CD4-positive, alpha-beta T cell (primary cell): ENCODE measurements around the gene RPL22. TPM values are rescaled to one million over a fixed set of nuclear protein-coding genes. Genes with fewer than 3 reads are reported as not detected.

Experiments used
- ATAC-seq: fragments of 200-7000 bp; cut with Tn5 transposase; one replicate; pipeline ENCODE4 v1.10.0; 2022; ENCODE audit warnings: mild to moderate bottlenecking; ENCODE audit not compliant: poor library complexity
- CTCF ChIA-PET: fragments of 350-600 bp; sonication (Branson Sonifier 250); formaldehyde crosslinking; loops from one replicate; lab custom pipeline; 2021; ENCODE audit warnings: antibody characterized with exemption, inconsistent platforms; lab: Charles Lee
- POLR2A ChIA-PET: fragments of 350-600 bp; sonication (Branson Sonifier 250); formaldehyde crosslinking; loops from one replicate; lab custom pipeline; 2021; ENCODE audit warnings: antibody characterized with exemption, inconsistent platforms; lab: Charles Lee
- DNase-seq, 14 experiments: peaks; one replicate each; pipeline ENCODE4 v3.0.0-alpha.2; 2013 to 2020; ENCODE audit warnings: mixed read lengths in 2 of 14
- H3K27ac ChIP-seq, 2 donors: one replicate each; pipeline versions ENCODE4 v1.5.1 to v1.7.0; 2013; ENCODE audit warnings: low read length in 2 of 2, low read depth in 1 of 2, mild to moderate bottlenecking in 1 of 2
- H3K27me3 ChIP-seq, 2 experiments: 1 replicate in 1 of 2; 2 replicates in 1 of 2; pipeline versions ENCODE4 v1.6.1 to v1.7.0; 2013; ENCODE audit warnings: low read length in 2 of 2, control low read depth in 1 of 2, mild to moderate bottlenecking in 1 of 2, moderate library complexity in 1 of 2; ENCODE audit not compliant: insufficient read depth in 2 of 2, control insufficient read depth in 1 of 2
- H3K36me3 ChIP-seq: one replicate; pipeline ENCODE4 v1.6.1; 2013; ENCODE audit warnings: low read length, control low read depth; ENCODE audit not compliant: insufficient read depth
- H3K4me1 ChIP-seq: one replicate; pipeline ENCODE4 v1.6.1; 2013; ENCODE audit warnings: low read length, control low read depth; ENCODE audit not compliant: insufficient read depth
- H3K4me3 ChIP-seq: one replicate; pipeline ENCODE4 v1.5.1; 2013; ENCODE audit warnings: mild to moderate bottlenecking, low read length, moderate library complexity
- H3K9me3 ChIP-seq, 2 experiments: 1 replicate in 1 of 2; 2 replicates in 1 of 2; pipeline versions ENCODE4 v1.6.1 to v1.7.0; 2013; ENCODE audit warnings: low read length in 2 of 2, mild to moderate bottlenecking in 2 of 2, control low read depth in 1 of 2, moderate library complexity in 1 of 2; ENCODE audit not compliant: control insufficient read depth in 1 of 2, insufficient read depth in 1 of 2
- H3K27ac Mint-ChIP-seq: one replicate; pipeline ENCODE4 v1.8.0; 2020; ENCODE audit warnings: mixed read lengths
- H3K27me3 Mint-ChIP-seq: one replicate; pipeline ENCODE4 v1.8.0; 2021; ENCODE audit warnings: mixed read lengths
- H3K36me3 Mint-ChIP-seq: one replicate; pipeline ENCODE4 v1.8.0; 2021; ENCODE audit warnings: low read depth, mixed read lengths
- H3K4me1 Mint-ChIP-seq: one replicate; pipeline ENCODE4 v1.8.0; 2021; ENCODE audit warnings: low read depth, mixed read lengths
- H3K4me3 Mint-ChIP-seq: one replicate; pipeline ENCODE4 v1.8.0; 2020; ENCODE audit warnings: mild to moderate bottlenecking, mixed read lengths
- H3K9me3 Mint-ChIP-seq: one replicate; pipeline ENCODE4 v1.8.0; 2020; ENCODE audit warnings: mixed read lengths
- intact Hi-C, 2 experiments: fragments of 100-400 bp; cut with DNase I in 1 of 2; cut with micrococcal nuclease in 1 of 2; formaldehyde crosslinking; loops; one replicate each; pipeline versions ENCODE4 v1.15.1 to v1.9.0; 2023 to 2025; cut with DNase I, micrococcal nuclease
- total RNA-seq, 174 experiments: library from RNA in 2 of 174; stranded (reverse) in 2 of 174; gene quantifications; one replicate each; pipeline ENCODE4 v1.2.3 and lab custom pipeline; 2021 to 2026
- TF ChIP-seq, protein P1 (sequence below): fragments of 200-600 bp; IDR thresholded peaks from one replicate; pipeline ENCODE4 v1.8.0; 2022; ENCODE audit warnings: antibody characterized with exemption, mild to moderate bottlenecking

RPL22 gene
- total RNA-seq, 2 experiments from 2014 or later: 620 to 652 TPM

DNA sequence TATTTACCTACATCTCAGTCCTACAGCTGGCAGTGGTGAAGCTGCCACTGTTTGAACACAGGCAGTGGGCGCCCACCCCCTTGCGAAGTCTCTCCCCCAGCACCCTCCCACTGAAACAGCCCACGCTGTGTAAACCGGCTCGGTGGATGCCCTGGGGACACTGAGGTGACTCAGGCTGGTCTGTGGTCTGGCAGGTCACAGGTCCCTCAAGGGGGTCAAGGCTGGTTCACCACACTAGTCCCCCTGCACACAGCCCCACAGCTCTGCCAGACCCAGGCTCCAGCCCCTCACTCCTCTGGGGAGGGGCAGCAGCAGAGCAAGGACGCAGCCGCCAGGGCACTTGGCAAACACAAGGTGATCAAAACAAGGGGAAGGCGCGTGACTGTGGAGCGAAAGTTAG lies 26.8 kb downstream of the RPL22 start:
- no peaks in the 10 kb centered on the region for H3K4me1 ChIP-seq
- CTCF ChIA-PET: no interaction called here

DNA sequence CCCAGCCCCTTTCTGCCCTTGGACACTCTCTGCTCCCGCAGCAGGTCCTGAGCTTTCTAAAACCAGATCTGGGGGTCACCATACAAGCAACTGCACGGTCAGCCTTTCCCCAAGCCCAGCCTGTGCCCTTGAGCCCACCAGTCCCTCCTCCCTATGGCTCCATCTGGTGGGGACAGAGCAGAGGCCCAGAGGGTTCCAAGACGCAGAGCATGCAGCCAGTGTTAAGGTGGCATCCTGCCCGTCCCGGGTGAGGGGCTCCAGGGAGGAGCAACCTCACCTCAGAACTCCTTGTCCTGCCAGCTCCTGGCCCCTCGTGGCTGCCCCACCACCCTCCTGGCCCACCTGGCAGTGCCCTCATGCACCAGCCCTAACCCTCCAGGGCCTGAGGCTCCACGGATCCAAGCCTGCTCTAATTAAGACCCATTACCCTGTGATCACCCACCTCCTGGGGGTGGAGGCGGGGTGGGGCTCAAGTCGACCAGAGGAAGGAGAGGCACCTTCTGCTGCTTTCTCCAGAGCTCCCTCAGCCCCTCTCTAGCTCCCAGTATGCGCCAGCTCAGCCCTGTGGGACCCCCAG lies 27.8 kb downstream of the RPL22 start:
- CTCF ChIA-PET: no interaction called here

More for the DNA sequence above, 26.8 kb downstream of the RPL22 start:
- no peak overlapping the region for H3K4me3 ChIP-seq
- no peak overlapping the region for H3K27ac ChIP-seq
- Mint-ChIP-seq H3K27ac (no peak overlapping the region), H3K27me3 (peaks cover 28% of the 10 kb centered on the region), H3K36me3 (no peaks in the 10 kb centered on the region), H3K9me3 (no peaks in the 10 kb centered on the region), H3K4me1 (peaks cover 3% of the 10 kb centered on the region), H3K4me3 (no peak overlapping the region)
- no peaks in the 10 kb centered on the region for H3K9me3 ChIP-seq
- POLR2A ChIA-PET: no interaction called here
- DNase-seq (no peak), ATAC-seq (no peak)
- H3K27me3 ChIP-seq: peaks cover 26 to 31% of the 10 kb centered on the region in 2 experiments
- TF ChIP-seq, protein P1, sequence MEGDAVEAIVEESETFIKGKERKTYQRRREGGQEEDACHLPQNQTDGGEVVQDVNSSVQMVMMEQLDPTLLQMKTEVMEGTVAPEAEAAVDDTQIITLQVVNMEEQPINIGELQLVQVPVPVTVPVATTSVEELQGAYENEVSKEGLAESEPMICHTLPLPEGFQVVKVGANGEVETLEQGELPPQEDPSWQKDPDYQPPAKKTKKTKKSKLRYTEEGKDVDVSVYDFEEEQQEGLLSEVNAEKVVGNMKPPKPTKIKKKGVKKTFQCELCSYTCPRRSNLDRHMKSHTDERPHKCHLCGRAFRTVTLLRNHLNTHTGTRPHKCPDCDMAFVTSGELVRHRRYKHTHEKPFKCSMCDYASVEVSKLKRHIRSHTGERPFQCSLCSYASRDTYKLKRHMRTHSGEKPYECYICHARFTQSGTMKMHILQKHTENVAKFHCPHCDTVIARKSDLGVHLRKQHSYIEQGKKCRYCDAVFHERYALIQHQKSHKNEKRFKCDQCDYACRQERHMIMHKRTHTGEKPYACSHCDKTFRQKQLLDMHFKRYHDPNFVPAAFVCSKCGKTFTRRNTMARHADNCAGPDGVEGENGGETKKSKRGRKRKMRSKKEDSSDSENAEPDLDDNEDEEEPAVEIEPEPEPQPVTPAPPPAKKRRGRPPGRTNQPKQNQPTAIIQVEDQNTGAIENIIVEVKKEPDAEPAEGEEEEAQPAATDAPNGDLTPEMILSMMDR: no peak
- intact Hi-C loops: no loop called here
- no peaks in the 10 kb centered on the region for H3K36me3 ChIP-seq

DNA sequence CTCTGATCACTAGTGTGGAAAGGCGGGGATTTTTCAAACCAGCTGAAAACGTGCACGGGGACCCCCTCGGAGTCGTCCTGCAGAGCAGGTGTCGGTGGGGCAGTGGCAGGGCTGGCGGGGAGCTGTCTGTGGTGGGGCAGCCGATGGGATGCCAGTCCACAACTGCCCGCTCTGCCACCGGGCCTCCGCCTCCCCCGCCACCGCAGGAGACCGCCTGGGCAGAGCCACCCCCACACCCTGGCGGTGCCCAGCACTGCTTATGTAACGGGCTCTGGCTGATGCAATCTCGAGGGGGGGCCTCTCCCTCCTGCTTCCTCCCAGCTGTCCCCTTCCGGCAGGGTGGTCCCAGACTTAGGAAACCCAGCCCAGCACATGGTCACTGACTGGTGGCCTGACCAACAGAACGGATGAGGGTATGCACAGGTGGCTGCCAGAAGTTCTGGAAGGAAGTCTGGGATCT lies 28.6 kb downstream of the RPL22 start:
- DNase-seq (no peak), ATAC-seq (no peak)
- Histone ChIP-seq H3K27ac (no peak overlapping the region), H3K9me3 (no peaks in the 10 kb centered on the region), H3K36me3 (no peaks in the 10 kb centered on the region), H3K4me1 (no peaks in the 10 kb centered on the region), H3K4me3 (no peak overlapping the region), H3K27me3 (peaks cover 13 to 15% of the 10 kb centered on the region in 2 experiments)
- no peaks in the 10 kb centered on the region for H3K9me3 Mint-ChIP-seq
- peaks cover 16% of the 10 kb centered on the region for H3K27me3 Mint-ChIP-seq
- ChIA-PET POLR2A (no interaction called here), CTCF (no interaction called here)
- H3K27ac Mint-ChIP-seq: no peak overlapping the region
- no peak overlapping the region for H3K4me3 Mint-ChIP-seq
- H3K4me1 Mint-ChIP-seq: no peaks in the 10 kb centered on the region
- intact Hi-C loops: no loop called here
- TF ChIP-seq, protein P1: no peak
- no peaks in the 10 kb centered on the region for H3K36me3 Mint-ChIP-seq

More for the DNA sequence above, 27.8 kb downstream of the RPL22 start:
- Mint-ChIP-seq H3K36me3 (no peaks in the 10 kb centered on the region), H3K27ac (no peak overlapping the region), H3K4me1 (no peaks in the 10 kb centered on the region), H3K27me3 (peaks cover 19% of the 10 kb centered on the region), H3K4me3 (no peak overlapping the region), H3K9me3 (no peaks in the 10 kb centered on the region)
- peaks cover 17 to 21% of the 10 kb centered on the region in 2 experiments for H3K27me3 ChIP-seq
- H3K36me3 ChIP-seq: no peaks in the 10 kb centered on the region
- ATAC-seq (no peak), DNase-seq (no peak)
- intact Hi-C loops: no loop called here
- TF ChIP-seq, protein P1: no peak
- no peak overlapping the region for H3K27ac ChIP-seq
- no peak overlapping the region for H3K4me3 ChIP-seq
- H3K4me1 ChIP-seq: no peaks in the 10 kb centered on the region
- POLR2A ChIA-PET: no interaction called here
- no peaks in the 10 kb centered on the region for H3K9me3 ChIP-seq
